ENCODE data around the gene RXFP2. TPM values are rescaled to one million over a fixed set of nuclear protein-coding genes. Genes with fewer than 3 reads are reported as not detected.

The RXFP2 gene
- total and polyA plus RNA-seq, 2 donors (not counting 3 experiments of a cell fraction or from before 2014, with no cell fraction given): not detected

GRCh38 chr13:31733066-31733465 lies 6.3 kb upstream of the RXFP2 start:
- CTCF ChIA-PET: interaction anchor here (0.9 to 4.4 kb wide), 10 partner anchors 9 to 497 kb away, joined by 3 to 42 read pairs (median 4); no protein-coding TSS in a partner anchor
- H3K27ac ChIP-seq (ENCODE audit: insufficient read depth, low read depth, low read length): no peak overlapping the region
- peaks cover 0 to 8% of the 10 kb centered on the region in 2 experiments for H3K27me3 ChIP-seq (ENCODE audit: control insufficient read depth in 2 of 2, insufficient read depth in 2 of 2, low read length in 2 of 2)
- TF ChIP-seq JUN (IDR thresholded peaks at IDR 0.05; ENCODE audit: borderline replicate concordance, insufficient read depth, insufficient read length, low read depth) (peak; percentile 23), GATA2 (IDR thresholded peaks at IDR 0.05; ENCODE audit: insufficient read depth, insufficient read length, low read depth, low read length) (no peak)
- DNase-seq (ENCODE audit: low read depth, low spot score): peak; percentile 47
- no peak overlapping the region for H3K9ac ChIP-seq (replicated peaks; ENCODE audit: extremely low read depth, insufficient read depth, low read length)
- no peaks in the 10 kb centered on the region for H3K9me3 ChIP-seq (replicated peaks; ENCODE audit: control insufficient read depth, insufficient read depth, low read length)
- dilution Hi-C loops (cut with MboI; ENCODE audit: extremely low pct_ligation_motif_present, low sequenced_read_pairs) (no loop called here), intact Hi-C loops (cut with micrococcal nuclease) (loop anchor here (2.0 kb wide), 1 partner anchor 94 kb away; no protein-coding TSS in a partner anchor)
- POLR2A ChIA-PET: no interaction called here
- no peaks in the 10 kb centered on the region for H4K20me1 ChIP-seq (replicated peaks; ENCODE audit: control insufficient read depth, extremely low read depth, insufficient read depth, low read length)
- H3K36me3 ChIP-seq (ENCODE audit: control insufficient read depth in 2 of 2, extremely low read depth in 1 of 2, insufficient read depth in 2 of 2, low read length in 2 of 2): no peaks in the 10 kb centered on the region
- H3K79me2 ChIP-seq (ENCODE audit: control insufficient read depth, insufficient read depth, low read length): no peaks in the 10 kb centered on the region
- no TSS peak for BruUV-seq (replicated peaks)
- H3K4me1 ChIP-seq (ENCODE audit: control insufficient read depth, extremely low read depth, insufficient read depth, low read length): peaks cover 18% of the 10 kb centered on the region
- no peaks in the 10 kb centered on the region for H3K9me1 ChIP-seq (replicated peaks; ENCODE audit: control insufficient read depth, extremely low read depth, insufficient read depth, low read length)
- H2AFZ ChIP-seq (ENCODE audit: low read depth, low read length): no peak overlapping the region
- no peak for FAIRE-seq
- peak overlapping the region in 1 of 3 experiments; percentile 15 for H3K4me3 ChIP-seq (replicated peaks in 1 of 3; ENCODE audit: insufficient read depth in 1 of 3, low read depth in 1 of 3, low read length in 3 of 3)
- peak overlapping the region; percentile 71 for H3K4me2 ChIP-seq (ENCODE audit: insufficient read depth, low read length)

GRCh38 chr13:31733647-31734046 lies 5.7 kb upstream of the RXFP2 start:
- H3K79me2 ChIP-seq (ENCODE audit: control insufficient read depth, insufficient read depth, low read length): no peaks in the 10 kb centered on the region
- CTCF ChIA-PET: interaction anchor here (1.2 to 4.4 kb wide), 8 partner anchors 8 to 498 kb away, joined by 3 to 42 read pairs (median 6); no protein-coding TSS in a partner anchor
- no peak overlapping the region for H2AFZ ChIP-seq (ENCODE audit: low read depth, low read length)
- POLR2A ChIA-PET: no interaction called here
- H3K27ac ChIP-seq (ENCODE audit: insufficient read depth, low read depth, low read length): no peak overlapping the region
- FAIRE-seq (no peak), DNase-seq (ENCODE audit: low read depth, low spot score) (no peak)
- no peaks in the 10 kb centered on the region for H4K20me1 ChIP-seq (replicated peaks; ENCODE audit: control insufficient read depth, extremely low read depth, insufficient read depth, low read length)
- H3K36me3 ChIP-seq (ENCODE audit: control insufficient read depth in 2 of 2, extremely low read depth in 1 of 2, insufficient read depth in 2 of 2, low read length in 2 of 2): no peaks in the 10 kb centered on the region
- peaks cover 18% of the 10 kb centered on the region for H3K4me1 ChIP-seq (ENCODE audit: control insufficient read depth, extremely low read depth, insufficient read depth, low read length)
- TF ChIP-seq FOS (IDR thresholded peaks at IDR 0.05; ENCODE audit: borderline replicate concordance, insufficient read depth, low read length): no peak
- TF ChIP-seq GATA2 (IDR thresholded peaks at IDR 0.05; ENCODE audit: insufficient read depth, insufficient read length, low read depth, low read length): no peak
- no peak for TF ChIP-seq CTCF (IDR thresholded peaks at IDR 0.05; ENCODE audit: extremely low read depth in 1 of 2, insufficient read depth in 1 of 2, low read depth in 1 of 2, low read length in 2 of 2)
- H3K4me3 ChIP-seq (replicated peaks in 1 of 3; ENCODE audit: insufficient read depth in 1 of 3, low read depth in 1 of 3, low read length in 3 of 3): no peak overlapping the region
- H3K9me3 ChIP-seq (replicated peaks; ENCODE audit: control insufficient read depth, insufficient read depth, low read length): no peaks in the 10 kb centered on the region
- no TSS peak for BruUV-seq (replicated peaks)
- H3K9ac ChIP-seq (replicated peaks; ENCODE audit: extremely low read depth, insufficient read depth, low read length): no peak overlapping the region
- H3K4me2 ChIP-seq (ENCODE audit: insufficient read depth, low read length): no peak overlapping the region
- no peaks in the 10 kb centered on the region for H3K9me1 ChIP-seq (replicated peaks; ENCODE audit: control insufficient read depth, extremely low read depth, insufficient read depth, low read length)
- H3K27me3 ChIP-seq (ENCODE audit: control insufficient read depth in 2 of 2, insufficient read depth in 2 of 2, low read length in 2 of 2): peaks cover 0 to 7% of the 10 kb centered on the region in 2 experiments
- dilution Hi-C loops (cut with MboI; ENCODE audit: extremely low pct_ligation_motif_present, low sequenced_read_pairs) (no loop called here), intact Hi-C loops (cut with micrococcal nuclease) (loop anchor here (2.0 kb wide), 1 partner anchor 95 kb away; no protein-coding TSS in a partner anchor)

All from endothelial cell of umbilical vein (primary cell).